DND-41 (cell line): ENCODE results near the gene QTRT2.

Experiments used
- EZH2 ChIP-seq: IDR thresholded peaks from 3 replicates; pipeline ENCODE4 v1.6.1; 2012; ENCODE audit warnings: borderline replicate concordance, low read depth, mild to moderate bottlenecking, moderate library complexity, low read length, inconsistent platforms; ENCODE audit not compliant: severe bottlenecking
- TF ChIP-seq, protein P1 (sequence below): IDR thresholded peaks from 2 replicates; pipeline ENCODE4 v1.5.1; 2012; ENCODE audit warnings: borderline replicate concordance, low read length, moderate library complexity, mild to moderate bottlenecking; ENCODE audit not compliant: poor library complexity, severe bottlenecking; ENCODE audit errors: extremely low read depth

DNA sequence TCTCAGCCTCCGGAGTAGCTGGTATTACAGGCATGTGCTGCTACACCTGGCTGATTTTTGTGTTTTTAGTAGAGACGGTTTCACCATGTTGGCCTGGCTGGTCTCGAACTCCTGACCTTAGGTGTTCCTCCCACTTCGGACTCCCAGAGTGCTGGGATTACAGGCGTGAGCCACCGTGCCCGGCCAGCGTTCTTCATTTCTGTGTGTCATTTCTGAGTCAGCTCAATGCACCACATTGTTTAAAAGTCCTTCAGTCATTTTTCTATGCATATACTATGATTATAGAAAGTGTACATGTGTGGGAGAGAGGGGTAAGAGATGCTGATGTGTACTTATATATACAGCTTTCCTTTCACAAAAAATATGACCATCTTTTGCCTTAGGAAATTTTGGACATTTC lies 2.1 kb downstream of the QTRT2 start:
- TF ChIP-seq, protein P1, sequence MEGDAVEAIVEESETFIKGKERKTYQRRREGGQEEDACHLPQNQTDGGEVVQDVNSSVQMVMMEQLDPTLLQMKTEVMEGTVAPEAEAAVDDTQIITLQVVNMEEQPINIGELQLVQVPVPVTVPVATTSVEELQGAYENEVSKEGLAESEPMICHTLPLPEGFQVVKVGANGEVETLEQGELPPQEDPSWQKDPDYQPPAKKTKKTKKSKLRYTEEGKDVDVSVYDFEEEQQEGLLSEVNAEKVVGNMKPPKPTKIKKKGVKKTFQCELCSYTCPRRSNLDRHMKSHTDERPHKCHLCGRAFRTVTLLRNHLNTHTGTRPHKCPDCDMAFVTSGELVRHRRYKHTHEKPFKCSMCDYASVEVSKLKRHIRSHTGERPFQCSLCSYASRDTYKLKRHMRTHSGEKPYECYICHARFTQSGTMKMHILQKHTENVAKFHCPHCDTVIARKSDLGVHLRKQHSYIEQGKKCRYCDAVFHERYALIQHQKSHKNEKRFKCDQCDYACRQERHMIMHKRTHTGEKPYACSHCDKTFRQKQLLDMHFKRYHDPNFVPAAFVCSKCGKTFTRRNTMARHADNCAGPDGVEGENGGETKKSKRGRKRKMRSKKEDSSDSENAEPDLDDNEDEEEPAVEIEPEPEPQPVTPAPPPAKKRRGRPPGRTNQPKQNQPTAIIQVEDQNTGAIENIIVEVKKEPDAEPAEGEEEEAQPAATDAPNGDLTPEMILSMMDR: no peak
- no peak for TF ChIP-seq EZH2
